GM21786 (cell line): ENCODE data around the gene EPHA8.

Experiments
- ATAC-seq: cut with Tn5 transposase; IDR thresholded peaks from one replicate; pipeline ENCODE4 v1.9.1; 2021; ENCODE audit not compliant: unreplicated experiment

EPHA8 gene

DNA sequence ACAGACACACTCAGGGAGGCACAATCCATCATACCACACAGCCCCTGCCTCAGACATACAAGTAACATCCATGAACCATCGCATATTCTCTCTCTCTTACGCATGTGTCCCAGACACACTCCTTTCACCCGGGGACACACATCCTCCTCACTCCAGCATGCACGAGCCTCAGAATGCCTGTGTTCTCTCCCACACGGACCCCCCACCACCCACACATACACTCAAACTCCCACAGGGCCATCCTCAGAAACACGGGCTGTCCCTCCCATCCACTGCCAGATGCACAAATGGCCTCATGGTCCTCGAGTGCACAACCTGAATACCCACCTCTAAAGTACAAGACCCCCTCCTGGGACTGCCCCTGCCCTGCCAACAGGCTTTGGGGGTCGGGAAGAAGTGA, 78.0 kb downstream of the EPHA8 start:
- ATAC-seq: no peak

- no peak for ATAC-seq
Observed at GRCh38 chr1:22641906-22642636, 78.8 kb downstream of the EPHA8 start.

DNA sequence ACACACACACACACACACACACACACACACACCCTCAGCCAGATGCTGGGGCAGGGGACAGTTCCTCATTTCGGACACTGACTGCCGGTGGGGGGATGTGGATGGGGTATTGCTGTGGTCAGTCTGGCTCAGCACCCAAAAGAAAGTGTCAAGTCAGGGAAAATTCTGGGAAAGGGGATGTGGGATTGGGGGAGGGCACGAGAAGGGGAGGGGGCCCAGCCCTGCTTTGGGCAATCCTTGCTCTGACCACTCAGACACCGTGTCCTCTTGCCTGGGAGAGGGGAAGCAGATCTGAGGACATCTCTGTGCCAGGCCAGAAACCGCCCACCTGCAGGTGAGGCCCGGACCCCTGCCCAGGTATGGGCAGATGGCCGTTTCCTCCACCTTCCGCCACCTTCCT, 80.1 kb downstream of the EPHA8 start, which contains the start of gene C1QC:
TSS of gene C1QC (plus strand) at position 253 of the 400 bp plus-strand sequence. CDS start 391 bp downstream, outside the sequence.
- ATAC-seq: no peak

- ATAC-seq: no peak
Observed at GRCh38 chr1:22643928-22644327, 80.6 kb downstream of the EPHA8 start.

DNA sequence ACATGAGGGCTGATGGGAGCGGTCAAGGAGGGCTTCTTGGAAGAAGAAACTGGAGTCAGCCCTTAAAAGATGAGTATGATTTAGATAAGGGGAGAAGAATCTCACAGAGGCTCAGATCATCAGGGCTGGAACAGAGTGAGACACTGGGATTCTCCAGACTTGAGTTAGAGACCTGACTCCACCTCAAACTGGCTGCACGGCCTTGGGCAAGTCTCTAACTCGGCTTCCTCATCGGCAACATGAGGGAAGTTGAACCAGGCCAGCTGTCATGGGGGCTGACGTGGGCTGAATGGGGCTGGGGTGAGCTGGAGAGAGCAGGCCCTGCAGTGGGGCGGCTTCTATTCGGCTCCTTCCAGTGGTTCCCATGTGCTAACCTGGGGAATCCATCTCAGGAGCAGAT, 82.6 kb downstream of the EPHA8 start:
- no peak for ATAC-seq

DNA sequence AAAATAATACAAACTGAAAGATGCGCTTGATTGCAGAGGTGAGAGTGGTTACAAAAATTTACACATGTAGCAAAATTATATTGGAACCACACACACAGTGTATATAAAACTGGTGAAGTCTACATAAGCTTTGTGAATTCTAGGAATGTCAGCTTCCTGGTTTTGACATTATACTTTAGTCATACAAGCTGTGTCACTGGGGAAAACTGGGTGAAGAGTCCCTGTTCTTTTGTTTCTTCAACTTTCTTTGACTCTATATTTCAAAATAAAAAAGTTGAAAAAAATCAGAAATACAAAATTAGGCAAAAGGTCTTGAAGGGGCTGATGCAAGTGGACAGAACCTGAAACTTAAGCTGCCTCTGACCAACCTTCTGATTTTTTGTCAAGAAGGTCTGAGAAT, 83.1 kb downstream of the EPHA8 start:
- no peak for ATAC-seq

DNA sequence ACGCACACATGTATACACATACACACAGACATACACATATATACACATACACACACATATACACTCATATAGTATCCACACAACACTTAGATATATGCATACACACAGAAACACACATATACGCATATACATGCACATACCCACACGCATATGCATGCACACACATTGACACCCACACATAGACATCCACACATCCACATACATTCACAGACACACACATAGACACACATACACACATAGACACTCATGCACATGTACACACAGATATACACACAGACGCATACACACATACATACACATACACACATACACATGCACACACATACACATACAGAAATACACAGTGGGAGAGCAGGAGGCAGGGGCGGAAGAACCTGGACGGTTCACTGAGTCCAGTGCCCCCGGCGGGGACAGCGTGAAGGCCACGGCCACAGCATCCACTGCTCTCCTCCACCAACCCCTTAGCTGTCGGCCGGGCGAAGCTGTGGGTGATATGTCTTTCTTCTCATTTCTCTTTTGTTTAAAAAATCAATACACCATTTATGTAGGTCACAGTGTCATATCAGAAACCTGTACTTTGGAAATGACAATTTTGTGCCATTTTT, 86.9 kb downstream of the EPHA8 start:
- ATAC-seq: no peak

- ATAC-seq: no peak
Observed at GRCh38 chr1:22651941-22652856, 88.9 kb downstream of the EPHA8 start.

GRCh38 chr1:22652881-22653316, 89.6 kb downstream of the EPHA8 start, which contains the start of gene C1QB:
TSS of gene C1QB (plus strand) at chr1:22653236. CDS start at chr1:22659463, 6,227 bp downstream.
- no peak for ATAC-seq
